H1 (cell line): ENCODE data around the gene RPS17. TPM values are rescaled to one million over a fixed set of nuclear protein-coding genes. Genes with fewer than 3 reads are reported as not detected.
"Not testable (repeated sequence)": the region's sequence is repeated elsewhere in the genome, so short reads cannot be mapped to it uniquely, and the experiment has no call there.

Experiments used
- CTCF ChIA-PET: fragments of 300-600 bp; sonication (Branson Sonifier 250); formaldehyde crosslinking; loops from one replicate; lab custom pipeline; 2021; ENCODE audit not compliant: partially characterized antibody; lab: Charles Lee
- POLR2A ChIA-PET: fragments of 300-600 bp; sonication (Branson Sonifier 250); formaldehyde crosslinking; loops from one replicate; lab custom pipeline; 2021; ENCODE audit warnings: inconsistent platforms; ENCODE audit not compliant: partially characterized antibody; lab: Charles Lee
- DNase-seq, 2 experiments: peaks; one replicate each; pipeline versions ENCODE4 v3.0.0 to v3.0.0-alpha.2; 2010 to 2022; ENCODE audit warnings: low spot score in 2 of 2, low read depth in 1 of 2, mixed read lengths in 1 of 2
- FAIRE-seq: peaks from 2 replicates; lab custom pipeline; 2011; peaks lifted over from hg19 to GRCh38; lab: Jason Lieb, UNC
- H2AFZ ChIP-seq: 2 replicates; pipeline ENCODE4 v1.8.1; 2012; ENCODE audit warnings: low read length, inconsistent platforms
- H2AK5ac ChIP-seq: 2 replicates; pipeline ENCODE4 v1.6.1; 2013; ENCODE audit warnings: low read depth, low read length
- H2BK120ac ChIP-seq: replicated peaks from 2 replicates; pipeline ENCODE3; 2013; ENCODE audit warnings: low read depth, low read length, inconsistent platforms
- H2BK12ac ChIP-seq: 2 replicates; pipeline ENCODE4 v1.6.1; 2013; ENCODE audit warnings: low read depth, low read length
- H2BK15ac ChIP-seq: 2 replicates; pipeline ENCODE4 v1.6.1; 2013; ENCODE audit warnings: low read length
- H2BK20ac ChIP-seq: 2 replicates; pipeline ENCODE4 v1.6.1; 2013; ENCODE audit warnings: low read length
- H2BK5ac ChIP-seq: 2 replicates; pipeline ENCODE4 v1.6.1; 2013; ENCODE audit warnings: low read depth, low read length
- H3K14ac ChIP-seq: 2 replicates; pipeline ENCODE4 v1.6.1; 2013; ENCODE audit warnings: inconsistent platforms; ENCODE audit not compliant: insufficient read length
- H3K18ac ChIP-seq: 2 replicates; pipeline ENCODE4 v1.6.1; 2013; ENCODE audit warnings: low read length; ENCODE audit errors: extremely low read depth
- H3K23ac ChIP-seq: 2 replicates; pipeline ENCODE4 v1.6.1; 2013; ENCODE audit warnings: inconsistent platforms; ENCODE audit not compliant: insufficient read length
- H3K23me2 ChIP-seq: 2 replicates; pipeline ENCODE4 v1.6.1; 2013; ENCODE audit warnings: low read depth, low read length
- H3K27ac ChIP-seq: 2 replicates; pipeline ENCODE4 v1.6.1; 2011; ENCODE audit warnings: low read depth, low read length, inconsistent platforms
- H3K27me3 ChIP-seq, 4 experiments: replicated peaks in 1 of 4; 1 replicate in 1 of 4; 2 replicates in 3 of 4; pipeline versions ENCODE4 v1.6.1 to v1.8.1; 2011 to 2013; ENCODE audit warnings: low read length in 3 of 4, mild to moderate bottlenecking in 3 of 4, inconsistent platforms in 2 of 4, mixed read lengths in 2 of 4, moderate library complexity in 1 of 4; ENCODE audit not compliant: control insufficient read depth in 3 of 4, insufficient read depth in 3 of 4; ENCODE audit errors: extremely low read depth in 1 of 4
- H3K36me3 ChIP-seq, 4 experiments: 2 replicates each; pipeline versions ENCODE4 v1.6.1 to v1.8.1; 2011 to 2013; ENCODE audit warnings: mild to moderate bottlenecking in 4 of 4, low read length in 3 of 4, moderate library complexity in 2 of 4, control low read depth in 1 of 4, inconsistent platforms in 1 of 4; ENCODE audit not compliant: insufficient read depth in 4 of 4, control insufficient read depth in 2 of 4
- H3K4ac ChIP-seq: replicated peaks from 2 replicates; pipeline ENCODE3; 2013; ENCODE audit warnings: low read length, low read depth, mixed read lengths, inconsistent platforms; ENCODE audit not compliant: insufficient read length
- H3K4me1 ChIP-seq, 4 experiments: replicated peaks in 1 of 4; 1 replicate in 1 of 4; 2 replicates in 3 of 4; pipeline versions ENCODE4 v1.6.1 to v1.8.1; 2011 to 2013; ENCODE audit warnings: low read length in 3 of 4, inconsistent platforms in 2 of 4, mixed read lengths in 1 of 4; ENCODE audit not compliant: insufficient read depth in 4 of 4, control insufficient read depth in 3 of 4
- H3K4me2 ChIP-seq, 2 experiments: 2 replicates each; pipeline versions ENCODE4 v1.6.1 to v1.8.1; 2011 to 2013; ENCODE audit warnings: low read depth in 2 of 2, low read length in 2 of 2, control low read depth in 1 of 2, inconsistent platforms in 1 of 2, mild to moderate bottlenecking in 1 of 2; ENCODE audit not compliant: insufficient read depth in 1 of 2
- H3K4me3 ChIP-seq, 4 experiments: fragments of 200-600, 300-600 bp in 1 of 4; sonication (generic), shearing (Covaris generic), sonication (Bioruptor Twin) in 1 of 4; 2 replicates each; pipeline versions ENCODE4 v1.5.1 to v1.8.1; 2011 to 2016; ENCODE audit warnings: low read length in 4 of 4, low read depth in 3 of 4, control low read depth in 2 of 4, inconsistent platforms in 2 of 4, mild to moderate bottlenecking in 2 of 4, mixed read lengths in 1 of 4, moderate library complexity in 1 of 4; ENCODE audit not compliant: insufficient read depth in 2 of 4; ENCODE audit errors: extremely low read depth in 1 of 4
- H3K56ac ChIP-seq: replicated peaks from 2 replicates; pipeline ENCODE3; 2013; ENCODE audit warnings: low read depth, mild to moderate bottlenecking, mixed read lengths, low read length, inconsistent platforms; ENCODE audit not compliant: insufficient read length
- H3K79me1 ChIP-seq: 2 replicates; pipeline ENCODE4 v1.6.1; 2013; ENCODE audit warnings: low read depth, low read length, control low read depth
- H3K79me2 ChIP-seq, 2 experiments: 2 replicates each; pipeline versions ENCODE4 v1.6.1 to v1.8.1; 2012 to 2013; ENCODE audit warnings: low read length in 2 of 2, mild to moderate bottlenecking in 2 of 2, inconsistent platforms in 1 of 2; ENCODE audit not compliant: insufficient read depth in 2 of 2, control insufficient read depth in 1 of 2
- H3K9ac ChIP-seq, 4 experiments: replicated peaks in 1 of 4; 1 replicate in 1 of 4; 2 replicates in 3 of 4; pipeline versions ENCODE4 v1.6.1 to v1.8.1; 2011 to 2013; ENCODE audit warnings: low read depth in 3 of 4, low read length in 3 of 4, control low read depth in 2 of 4, mild to moderate bottlenecking in 2 of 4, moderate library complexity in 2 of 4, inconsistent platforms in 1 of 4; ENCODE audit errors: extremely low read depth in 1 of 4
- H3K9me3 ChIP-seq, 2 experiments: 2 replicates each; pipeline versions ENCODE4 v1.6.1 to v1.8.1; 2012 to 2013; ENCODE audit warnings: mild to moderate bottlenecking in 2 of 2, moderate library complexity in 2 of 2, control low read depth in 1 of 2, inconsistent platforms in 1 of 2, low read depth in 1 of 2, low read length in 1 of 2, mixed read lengths in 1 of 2; ENCODE audit not compliant: insufficient read depth in 2 of 2
- H4K20me1 ChIP-seq, 2 experiments: replicated peaks in 1 of 2; 2 replicates each; pipeline versions ENCODE3 to v1.8.1; 2011 to 2013; ENCODE audit warnings: inconsistent platforms in 2 of 2, low read length in 2 of 2, mild to moderate bottlenecking in 1 of 2; ENCODE audit not compliant: insufficient read depth in 2 of 2, control insufficient read depth in 1 of 2
- H4K5ac ChIP-seq: 2 replicates; pipeline ENCODE4 v1.6.1; 2013; ENCODE audit warnings: low read length, low read depth, mixed read lengths, inconsistent platforms; ENCODE audit not compliant: insufficient read length
- H4K8ac ChIP-seq: 2 replicates; pipeline ENCODE4 v1.8.0; 2013; ENCODE audit warnings: mild to moderate bottlenecking, moderate library complexity, low read length, inconsistent platforms; ENCODE audit not compliant: insufficient read depth; ENCODE audit errors: extremely low read depth
- H4K91ac ChIP-seq: replicated peaks from 2 replicates; pipeline ENCODE3; 2013; ENCODE audit warnings: low read length, mixed read lengths, inconsistent platforms; ENCODE audit not compliant: insufficient read length
- WGBS, 2 experiments: shearing (Covaris generic) in 1 of 2; methylation state at CpG; one replicate each; pipeline versions ENCODE4 v1.1.6 to v1.1.7; 2013 to 2015; ENCODE audit warnings: low lambda C conversion rate in 2 of 2, mixed read lengths in 2 of 2, inconsistent platforms in 1 of 2, low coverage in 1 of 2, missing lambda C conversion rate in 1 of 2; ENCODE audit not compliant: insufficient replicate concordance in 2 of 2, insufficient coverage in 1 of 2, insufficient read length in 1 of 2; ENCODE audit errors: extremely low coverage in 1 of 2, missing lambda C conversion rate in 1 of 2; 5-methylcytosine and 5-hydroxymethylcytosine counted together
- polyA plus RNA-seq, 7 experiments: library from polyadenylated mRNA; depleted of rRNA in 3 of 7; stranded (reverse) in 5 of 7; unstranded in 2 of 7; fragments of >200 nt in 5 of 7; fragments of 200-250 nt in 2 of 7; gene quantifications; 1 replicate in 5 of 7; 2 replicates in 1 of 7; 4 replicates in 1 of 7; pipeline versions ENCODE4 v1.2.1 to v1.2.3, GENCODE V29; 2011 to 2013; ENCODE audit warnings: missing spikeins in 2 of 7, mixed read lengths in 2 of 7
- total RNA-seq: library from RNA; stranded (reverse); fragmentation: NEBNext Ultra II Directional; extraction: Animal tissue kit (Norgen Biotek cat#: 25700); gene quantifications from 2 replicates; pipeline ENCODE4 v1.2.1, GENCODE V29; 2021

The RPS17 gene
- total and polyA plus RNA-seq, 2 of the 8 experiments (the other 6 are each of a cell fraction or from before 2014, with no cell fraction given), result 2,416 to 5,590 TPM

- H3K56ac ChIP-seq, H2AK5ac ChIP-seq, H2BK15ac ChIP-seq, H2AFZ ChIP-seq, H3K14ac ChIP-seq, H2BK20ac ChIP-seq, H3K4me2 ChIP-seq, FAIRE-seq, H4K8ac ChIP-seq, H2BK12ac ChIP-seq, H3K79me1 ChIP-seq, H3K4me3 ChIP-seq, H3K18ac ChIP-seq, DNase-seq, H4K20me1 ChIP-seq, H3K23ac ChIP-seq, H4K5ac ChIP-seq, H2BK120ac ChIP-seq, CTCF ChIA-PET, POLR2A ChIA-PET, H3K27me3 ChIP-seq, H3K4ac ChIP-seq, H3K9me3 ChIP-seq, H3K27ac ChIP-seq, H3K36me3 ChIP-seq, H3K4me1 ChIP-seq, H3K23me2 ChIP-seq, H4K91ac ChIP-seq, H2BK5ac ChIP-seq, H3K9ac ChIP-seq: not testable (repeated sequence)
- 45% methylated on average over 2 of the region's 7 CpGs; no CpG with 5 or more reads in 1 of the 2 experiments for WGBS, 2 experiments
- H3K79me2 ChIP-seq, result peaks cover 0 to 22% of the 10 kb centered on the region in 2 experiments; a peak in 2 of 4 replicates
Observed at GRCh38 chr15:82502700-82503339, 37.4 kb downstream of the RPS17 start.

GRCh38 chr15:82500772-82501171, 39.5 kb downstream of the RPS17 start:
- H3K27me3 ChIP-seq, H3K9ac ChIP-seq, H2BK12ac ChIP-seq, H3K4me3 ChIP-seq, H2AFZ ChIP-seq, H3K23me2 ChIP-seq, H3K27ac ChIP-seq, H4K91ac ChIP-seq, DNase-seq, H3K56ac ChIP-seq, H2BK5ac ChIP-seq, H4K5ac ChIP-seq, H4K20me1 ChIP-seq, H3K4ac ChIP-seq, H4K8ac ChIP-seq, H3K18ac ChIP-seq, H2BK120ac ChIP-seq, H3K9me3 ChIP-seq, H3K23ac ChIP-seq, CTCF ChIA-PET, H3K36me3 ChIP-seq, H2AK5ac ChIP-seq, FAIRE-seq, H3K4me1 ChIP-seq, H2BK15ac ChIP-seq, H2BK20ac ChIP-seq, H3K4me2 ChIP-seq, POLR2A ChIA-PET, H3K79me1 ChIP-seq, H3K14ac ChIP-seq: not testable (repeated sequence)
- 62% methylated on average over 4 of the region's 4 CpGs; no CpG with 5 or more reads in 1 of the 2 experiments for WGBS, 2 experiments
- H3K79me2 ChIP-seq, result peaks cover 0 to 16% of the 10 kb centered on the region in 2 experiments; a peak in 2 of 4 replicates
